GM18858 (cell line): Measurements from ENCODE around the gene SERPINB7.

Experiments used
- ATAC-seq: cut with Tn5 transposase; IDR thresholded peaks from one replicate; pipeline ENCODE4 v1.9.1; 2021; ENCODE audit not compliant: unreplicated experiment

Gene SERPINB7

GRCh38 chr18:63843008-63843407 lies 67.8 kb downstream of the SERPINB7 start:
- no peak for ATAC-seq

DNA sequence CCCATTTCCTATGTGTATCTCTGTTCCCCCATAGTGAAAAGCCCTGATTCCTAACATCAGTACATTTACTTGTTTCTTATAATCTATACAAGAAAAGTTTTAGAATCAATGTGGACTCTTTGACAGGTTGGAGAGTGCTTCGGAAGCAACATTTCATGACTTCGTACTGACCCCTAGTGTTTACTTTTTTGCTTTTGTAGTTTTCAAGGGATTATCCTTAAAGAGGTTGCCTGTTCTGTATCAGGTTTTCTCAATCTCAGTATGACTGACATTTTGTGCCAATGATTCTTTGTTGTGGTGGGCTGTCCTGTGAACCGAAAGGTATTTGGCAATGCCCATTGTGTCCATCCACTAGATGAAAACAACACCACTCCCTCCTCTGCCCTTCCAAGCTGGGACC lies 69.0 kb downstream of the SERPINB7 start:
- ATAC-seq, result peak; percentile 55

DNA sequence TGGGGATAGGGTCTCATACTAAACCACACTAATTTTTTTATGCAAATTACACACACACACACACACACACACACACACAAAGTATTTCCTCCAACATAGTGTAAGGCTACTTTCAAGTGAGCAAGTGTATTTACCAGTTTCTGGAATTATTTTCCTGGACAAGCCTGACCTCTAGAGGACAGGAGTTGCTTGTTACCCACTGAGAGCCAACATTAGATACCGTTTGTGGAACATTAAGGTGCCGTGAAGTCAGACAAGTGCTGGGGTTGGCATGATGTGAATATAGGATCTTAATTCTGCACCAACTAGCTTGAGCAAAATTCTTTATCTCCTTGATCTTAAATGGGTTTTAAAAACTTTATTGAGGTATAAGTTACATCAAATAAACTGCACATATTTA lies 72.9 kb downstream of the SERPINB7 start:
- peak; percentile 52 for ATAC-seq

DNA sequence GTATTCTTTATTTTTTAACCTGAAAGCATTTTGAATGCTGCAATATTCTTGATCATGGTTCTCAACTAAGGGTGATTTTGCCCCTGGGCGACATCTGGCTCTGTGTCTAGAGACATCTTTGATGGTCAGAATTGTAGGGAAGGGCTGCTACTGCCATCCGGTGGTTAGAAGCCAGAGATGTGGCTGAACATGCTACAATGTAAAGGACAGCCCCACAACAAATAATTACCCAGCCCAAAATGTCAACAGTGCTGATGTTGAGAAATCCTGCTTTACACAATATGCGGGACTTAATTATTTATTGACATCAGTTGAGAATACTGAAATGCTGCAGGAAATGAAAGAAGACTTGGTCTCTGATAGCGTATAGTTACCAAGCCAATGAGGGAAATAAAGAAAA lies 74.8 kb downstream of the SERPINB7 start:
- ATAC-seq, result peak; percentile 59

DNA sequence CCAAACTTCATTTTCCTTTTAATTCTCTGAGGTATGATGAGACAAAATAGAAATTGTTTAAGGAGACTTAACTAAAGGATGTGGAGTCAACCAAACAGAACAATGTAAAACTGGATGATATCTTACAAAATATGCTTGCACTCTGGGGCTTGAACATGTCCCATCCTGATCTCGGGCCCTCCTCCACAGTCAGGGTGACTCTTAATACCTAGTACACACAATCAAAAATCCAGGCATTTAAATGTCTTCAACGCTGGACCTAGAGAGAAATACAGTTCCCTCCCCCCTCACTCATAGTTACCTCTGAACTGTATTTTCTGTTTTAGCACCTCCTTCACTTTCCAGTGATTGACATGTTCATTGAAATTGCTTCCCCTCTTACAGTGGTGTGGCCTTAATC lies 75.4 kb downstream of the SERPINB7 start:
- no peak for ATAC-seq
